K562 (cell line): Measurements from ENCODE around the gene ELOVL7. TPM values are rescaled to one million over a fixed set of nuclear protein-coding genes. Genes with fewer than 3 reads are reported as not detected.
A peak's percentile ranks its signal among the peaks of the same experiment; 100 is the strongest.

Source experiments
- DMBX1 ChIP-seq: fragments of 250-450 bp; sonication (Bioruptor Pico); IDR thresholded peaks from 2 replicates; pipeline ENCODE4 v1.8.0; 2022; ENCODE audit warnings: inconsistent platforms, mild to moderate bottlenecking, moderate library complexity, borderline replicate concordance
- GABPA ChIP-seq: fragments of 200-800 bp; sonication (Bioruptor generic); conservative IDR thresholded peaks from 2 replicates; pipeline ENCODE4 v1.6.1; 2016; ENCODE audit warnings: low read depth, missing genetic modification characterization, missing compliant biosample characterization
- PCBP1 ChIP-seq: fragments of 200-400 bp; formaldehyde crosslinking; IDR thresholded peaks from 2 replicates; pipeline ENCODE4 v1.6.1; 2018; ENCODE audit warnings: mild to moderate bottlenecking, low read depth, low read length; ENCODE audit not compliant: poor library complexity, severe bottlenecking
- PTRF ChIP-seq: fragments of 450-650 bp; IDR thresholded peaks from 2 replicates; pipeline ENCODE4 v1.6.1; 2016; ENCODE audit warnings: mild to moderate bottlenecking, missing genetic modification characterization, missing compliant biosample characterization
- THRAP3 ChIP-seq: fragments of 450-650 bp; IDR thresholded peaks from 2 replicates; pipeline ENCODE4 v1.6.1; 2016; ENCODE audit warnings: mild to moderate bottlenecking, inconsistent platforms, borderline replicate concordance
- ZNF124 ChIP-seq: sonication (generic); formaldehyde crosslinking; IDR thresholded peaks from 2 replicates; pipeline ENCODE4 v1.8.1; 2022; ENCODE audit warnings: missing genetic modification reagents
- ZNF778 ChIP-seq: fragments of 450-650 bp; formaldehyde crosslinking; IDR thresholded peaks from 2 replicates; pipeline ENCODE4 v1.4.0; 2020; ENCODE audit warnings: mild to moderate bottlenecking, moderate library complexity
- ZNF79 ChIP-seq: fragments of 250-450 bp; sonication (Bioruptor Pico); IDR thresholded peaks from 2 replicates; pipeline ENCODE4 v1.4.0; 2020; ENCODE audit warnings: low read depth, mild to moderate bottlenecking, moderate library complexity
- polyA plus RNA-seq, 8 experiments: library from polyadenylated mRNA; depleted of rRNA in 4 of 8; stranded (reverse) in 5 of 8; unstranded in 3 of 8; fragments of >200 nt; fragmentation: Nextera tagmentation in 2 of 8; fragmentation: Illumina TruSeq in 1 of 8; extraction: Ambion mirVana in 2 of 8; extraction: Trizol in 1 of 8; gene quantifications; 2 replicates each; pipeline versions ENCODE4 v1.2.1 to v1.2.3, GENCODE V29; 2011 to 2014; ENCODE audit warnings: inconsistent platforms in 1 of 8, missing spikeins in 1 of 8
- total RNA-seq, 7 experiments: library from RNA; depleted of rRNA in 6 of 7; stranded (reverse); fragments of >200 nt in 6 of 7; fragmentation: Illumina TruSeq in 2 of 7; extraction: Trizol in 2 of 7; gene quantifications; 2 replicates each; pipeline versions ENCODE4 v1.2.1 to v1.2.3, GENCODE V29; 2011 to 2021; ENCODE audit warnings: low replicate concordance in 1 of 7
- TF ChIP-seq, protein P1 (sequence below): sonication (generic); formaldehyde crosslinking; IDR thresholded peaks from 2 replicates; pipeline ENCODE4 v1.5.0; 2020; ENCODE audit warnings: missing genetic modification reagents
- TF ChIP-seq, protein P2 (sequence below): sonication (generic); formaldehyde crosslinking; IDR thresholded peaks from 2 replicates; pipeline ENCODE4 v1.4.0; 2020; ENCODE audit warnings: mild to moderate bottlenecking, missing genetic modification reagents
- TF ChIP-seq, protein P3 (sequence below), 2 experiments: fragments of 250-450 bp in 1 of 2; fragments of 450-650 bp in 1 of 2; sonication (Bioruptor Pico) in 1 of 2; IDR thresholded peaks; 2 replicates each; pipeline versions ENCODE4 v1.6.1 to v1.8.0; 2016 to 2021; ENCODE audit warnings: mild to moderate bottlenecking in 2 of 2, moderate library complexity in 2 of 2, missing compliant biosample characterization in 1 of 2, missing genetic modification characterization in 1 of 2
- TF ChIP-seq, protein P4 (sequence below): sonication (generic); formaldehyde crosslinking; IDR thresholded peaks from 2 replicates; pipeline ENCODE4 v1.8.0; 2022; ENCODE audit warnings: mild to moderate bottlenecking, missing genetic modification reagents
- TF ChIP-seq, protein P5 (sequence below): sonication (generic); formaldehyde crosslinking; IDR thresholded peaks from 2 replicates; pipeline ENCODE4 v1.8.0; 2023; ENCODE audit warnings: mild to moderate bottlenecking, missing genetic modification reagents
- TF ChIP-seq, protein P6 (sequence below): sonication (generic); formaldehyde crosslinking; IDR thresholded peaks from 2 replicates; pipeline ENCODE4 v1.8.0; 2022; ENCODE audit warnings: missing genetic modification reagents, mild to moderate bottlenecking, borderline replicate concordance
- TF ChIP-seq, protein P7 (sequence below): fragments of 250-450 bp; sonication (Bioruptor Pico); IDR thresholded peaks from 2 replicates; pipeline ENCODE4 v1.8.0; 2022; ENCODE audit warnings: inconsistent platforms

ELOVL7 gene
- total and polyA plus RNA-seq, 9 of the 15 experiments (the other 6 are each of a cell fraction or from before 2014, with no cell fraction given): 4.5 to 12.3 (median 6.9) TPM

DNA sequence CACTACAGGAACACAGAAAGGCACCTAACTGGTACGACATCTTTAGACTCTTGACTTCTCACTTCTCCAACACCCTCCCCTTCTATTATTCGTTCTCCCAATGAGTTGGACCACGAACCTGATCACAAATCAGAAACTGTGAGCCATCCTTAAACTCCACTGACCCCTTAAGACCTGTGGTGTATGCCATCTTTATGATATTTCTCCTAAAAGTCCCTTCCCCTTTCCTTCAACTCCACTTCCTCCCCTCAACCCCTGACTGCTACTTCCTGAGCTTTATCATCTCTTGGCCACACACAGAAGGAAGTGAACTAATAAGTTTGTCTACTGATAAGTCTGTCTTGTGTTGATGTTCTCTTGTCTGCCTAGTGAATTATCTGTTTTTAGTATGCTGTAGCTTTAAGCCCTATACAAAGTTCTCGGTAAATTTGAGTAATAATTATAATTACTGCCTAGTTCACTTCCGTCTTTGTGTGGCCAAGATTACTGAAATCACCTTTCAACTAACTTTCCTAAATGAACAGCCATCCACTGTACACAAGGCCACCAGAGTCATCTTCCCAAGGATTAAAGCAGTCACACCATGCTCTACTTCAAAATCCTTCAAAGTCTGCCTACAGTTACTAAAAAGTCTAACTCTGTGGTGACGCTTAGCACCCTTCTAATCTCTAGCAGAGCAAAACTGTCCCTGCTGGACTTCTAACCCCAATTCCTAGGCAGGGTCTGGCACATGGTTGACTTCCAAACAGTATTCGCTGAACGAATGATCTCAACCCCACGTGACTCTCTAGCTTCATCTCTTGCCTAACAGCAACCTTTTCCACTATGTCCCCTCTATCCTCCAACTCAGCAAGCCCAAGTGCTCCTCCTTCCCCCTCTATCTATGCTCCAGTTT, 23.2 kb downstream of the ELOVL7 start (continued):
- TF ChIP-seq ZNF79 (CRISPR knock-in tag) (no peak), ZNF778 (no peak), DMBX1 (CRISPR knock-in tag) (no peak), GABPA (tag) (peak; percentile 81), ZNF124 (CRISPR knock-in tag) (no peak), THRAP3 (no peak), PCBP1 (no peak), PTRF (tag) (no peak)
- TF ChIP-seq, protein P1, sequence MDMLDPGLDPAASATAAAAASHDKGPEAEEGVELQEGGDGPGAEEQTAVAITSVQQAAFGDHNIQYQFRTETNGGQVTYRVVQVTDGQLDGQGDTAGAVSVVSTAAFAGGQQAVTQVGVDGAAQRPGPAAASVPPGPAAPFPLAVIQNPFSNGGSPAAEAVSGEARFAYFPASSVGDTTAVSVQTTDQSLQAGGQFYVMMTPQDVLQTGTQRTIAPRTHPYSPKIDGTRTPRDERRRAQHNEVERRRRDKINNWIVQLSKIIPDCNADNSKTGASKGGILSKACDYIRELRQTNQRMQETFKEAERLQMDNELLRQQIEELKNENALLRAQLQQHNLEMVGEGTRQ (CRISPR knock-in tag): no peak
- TF ChIP-seq, protein P2, sequence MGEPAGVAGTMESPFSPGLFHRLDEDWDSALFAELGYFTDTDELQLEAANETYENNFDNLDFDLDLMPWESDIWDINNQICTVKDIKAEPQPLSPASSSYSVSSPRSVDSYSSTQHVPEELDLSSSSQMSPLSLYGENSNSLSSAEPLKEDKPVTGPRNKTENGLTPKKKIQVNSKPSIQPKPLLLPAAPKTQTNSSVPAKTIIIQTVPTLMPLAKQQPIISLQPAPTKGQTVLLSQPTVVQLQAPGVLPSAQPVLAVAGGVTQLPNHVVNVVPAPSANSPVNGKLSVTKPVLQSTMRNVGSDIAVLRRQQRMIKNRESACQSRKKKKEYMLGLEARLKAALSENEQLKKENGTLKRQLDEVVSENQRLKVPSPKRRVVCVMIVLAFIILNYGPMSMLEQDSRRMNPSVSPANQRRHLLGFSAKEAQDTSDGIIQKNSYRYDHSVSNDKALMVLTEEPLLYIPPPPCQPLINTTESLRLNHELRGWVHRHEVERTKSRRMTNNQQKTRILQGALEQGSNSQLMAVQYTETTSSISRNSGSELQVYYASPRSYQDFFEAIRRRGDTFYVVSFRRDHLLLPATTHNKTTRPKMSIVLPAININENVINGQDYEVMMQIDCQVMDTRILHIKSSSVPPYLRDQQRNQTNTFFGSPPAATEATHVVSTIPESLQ (CRISPR knock-in tag): peak; percentile 49; the same call in 1 of the 2 replicates
- TF ChIP-seq, protein P3, sequence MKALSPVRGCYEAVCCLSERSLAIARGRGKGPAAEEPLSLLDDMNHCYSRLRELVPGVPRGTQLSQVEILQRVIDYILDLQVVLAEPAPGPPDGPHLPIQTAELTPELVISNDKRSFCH (CRISPR knock-in tag; IDR thresholded peaks at IDR 0.05): no peak
- TF ChIP-seq, protein P3 (tag; IDR thresholded peaks at IDR 0.05): peak; percentile 89
- TF ChIP-seq, protein P4, sequence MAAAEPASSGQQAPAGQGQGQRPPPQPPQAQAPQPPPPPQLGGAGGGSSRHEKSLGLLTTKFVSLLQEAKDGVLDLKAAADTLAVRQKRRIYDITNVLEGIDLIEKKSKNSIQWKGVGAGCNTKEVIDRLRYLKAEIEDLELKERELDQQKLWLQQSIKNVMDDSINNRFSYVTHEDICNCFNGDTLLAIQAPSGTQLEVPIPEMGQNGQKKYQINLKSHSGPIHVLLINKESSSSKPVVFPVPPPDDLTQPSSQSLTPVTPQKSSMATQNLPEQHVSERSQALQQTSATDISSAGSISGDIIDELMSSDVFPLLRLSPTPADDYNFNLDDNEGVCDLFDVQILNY: no peak
- TF ChIP-seq, protein P5, sequence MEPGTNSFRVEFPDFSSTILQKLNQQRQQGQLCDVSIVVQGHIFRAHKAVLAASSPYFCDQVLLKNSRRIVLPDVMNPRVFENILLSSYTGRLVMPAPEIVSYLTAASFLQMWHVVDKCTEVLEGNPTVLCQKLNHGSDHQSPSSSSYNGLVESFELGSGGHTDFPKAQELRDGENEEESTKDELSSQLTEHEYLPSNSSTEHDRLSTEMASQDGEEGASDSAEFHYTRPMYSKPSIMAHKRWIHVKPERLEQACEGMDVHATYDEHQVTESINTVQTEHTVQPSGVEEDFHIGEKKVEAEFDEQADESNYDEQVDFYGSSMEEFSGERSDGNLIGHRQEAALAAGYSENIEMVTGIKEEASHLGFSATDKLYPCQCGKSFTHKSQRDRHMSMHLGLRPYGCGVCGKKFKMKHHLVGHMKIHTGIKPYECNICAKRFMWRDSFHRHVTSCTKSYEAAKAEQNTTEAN: no peak
- TF ChIP-seq, protein P6, sequence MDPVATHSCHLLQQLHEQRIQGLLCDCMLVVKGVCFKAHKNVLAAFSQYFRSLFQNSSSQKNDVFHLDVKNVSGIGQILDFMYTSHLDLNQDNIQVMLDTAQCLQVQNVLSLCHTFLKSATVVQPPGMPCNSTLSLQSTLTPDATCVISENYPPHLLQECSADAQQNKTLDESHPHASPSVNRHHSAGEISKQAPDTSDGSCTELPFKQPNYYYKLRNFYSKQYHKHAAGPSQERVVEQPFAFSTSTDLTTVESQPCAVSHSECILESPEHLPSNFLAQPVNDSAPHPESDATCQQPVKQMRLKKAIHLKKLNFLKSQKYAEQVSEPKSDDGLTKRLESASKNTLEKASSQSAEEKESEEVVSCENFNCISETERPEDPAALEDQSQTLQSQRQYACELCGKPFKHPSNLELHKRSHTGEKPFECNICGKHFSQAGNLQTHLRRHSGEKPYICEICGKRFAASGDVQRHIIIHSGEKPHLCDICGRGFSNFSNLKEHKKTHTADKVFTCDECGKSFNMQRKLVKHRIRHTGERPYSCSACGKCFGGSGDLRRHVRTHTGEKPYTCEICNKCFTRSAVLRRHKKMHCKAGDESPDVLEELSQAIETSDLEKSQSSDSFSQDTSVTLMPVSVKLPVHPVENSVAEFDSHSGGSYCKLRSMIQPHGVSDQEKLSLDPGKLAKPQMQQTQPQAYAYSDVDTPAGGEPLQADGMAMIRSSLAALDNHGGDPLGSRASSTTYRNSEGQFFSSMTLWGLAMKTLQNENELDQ (CRISPR knock-in tag): no peak
- TF ChIP-seq, protein P7, sequence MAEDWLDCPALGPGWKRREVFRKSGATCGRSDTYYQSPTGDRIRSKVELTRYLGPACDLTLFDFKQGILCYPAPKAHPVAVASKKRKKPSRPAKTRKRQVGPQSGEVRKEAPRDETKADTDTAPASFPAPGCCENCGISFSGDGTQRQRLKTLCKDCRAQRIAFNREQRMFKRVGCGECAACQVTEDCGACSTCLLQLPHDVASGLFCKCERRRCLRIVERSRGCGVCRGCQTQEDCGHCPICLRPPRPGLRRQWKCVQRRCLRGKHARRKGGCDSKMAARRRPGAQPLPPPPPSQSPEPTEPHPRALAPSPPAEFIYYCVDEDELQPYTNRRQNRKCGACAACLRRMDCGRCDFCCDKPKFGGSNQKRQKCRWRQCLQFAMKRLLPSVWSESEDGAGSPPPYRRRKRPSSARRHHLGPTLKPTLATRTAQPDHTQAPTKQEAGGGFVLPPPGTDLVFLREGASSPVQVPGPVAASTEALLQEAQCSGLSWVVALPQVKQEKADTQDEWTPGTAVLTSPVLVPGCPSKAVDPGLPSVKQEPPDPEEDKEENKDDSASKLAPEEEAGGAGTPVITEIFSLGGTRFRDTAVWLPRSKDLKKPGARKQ: no peak
